HepG2 (cell line): ENCODE results near the gene MAPK6. TPM values are rescaled to one million over a fixed set of nuclear protein-coding genes. Genes with fewer than 3 reads are reported as not detected.
A peak's percentile ranks its signal among the peaks of the same experiment; 100 is the strongest.

Source experiments
- ATAC-seq: fragments of 200-7000 bp; cut with Tn5 transposase; 3 replicates; pipeline ENCODE4 v1.9.1; 2020; ENCODE audit warnings: mild to moderate bottlenecking, moderate library complexity
- BruUV-seq: library from RNA; stranded (reverse); fragments of 400-500 nt; replicated peaks from 2 replicates; lab custom pipeline; 2021; lab: Mats Ljungman, UMichigan
- CTCF ChIA-PET: fragments of 300-600 bp; formaldehyde crosslinking; extraction: SDS; loops from one replicate; lab custom pipeline; 2021; ENCODE audit warnings: low total read pairs, inconsistent platforms, low intra/inter-chr PET ratio; lab: Yijun Ruan, JAX
- POLR2A ChIA-PET: fragments of 350-600 bp; sonication (Branson Sonifier 250); formaldehyde crosslinking; loops from one replicate; lab custom pipeline; 2020; ENCODE audit warnings: antibody characterized with exemption, inconsistent platforms; lab: Yijun Ruan, JAX
- DNase-seq: peaks from one replicate; pipeline ENCODE4 v3.0.0-alpha.2; 2015; ENCODE audit warnings: low spot score
- FAIRE-seq: peaks from 3 replicates; lab custom pipeline; 2011; peaks lifted over from hg19 to GRCh38; lab: Jason Lieb, UNC
- H2AFZ ChIP-seq: one replicate; pipeline ENCODE4 v1.6.1; 2011; ENCODE audit warnings: low read length, inconsistent platforms
- H3K27ac ChIP-seq: fragments of 300-600 bp; 3 replicates; pipeline ENCODE4 v1.8.0; 2011; ENCODE audit warnings: mixed run types, mild to moderate bottlenecking, mixed read lengths, low read length, inconsistent platforms; ENCODE audit not compliant: insufficient read depth; ENCODE audit errors: extremely low read length
- H3K27me3 ChIP-seq, 2 experiments: fragments of 200-600 bp in 1 of 2; 2 replicates in 1 of 2; 3 replicates in 1 of 2; pipeline versions ENCODE4 v1.6.0 to v1.8.0; 2011; ENCODE audit warnings: low read length in 2 of 2, mild to moderate bottlenecking in 2 of 2, moderate library complexity in 2 of 2, inconsistent platforms in 1 of 2; ENCODE audit not compliant: insufficient read depth in 2 of 2, control insufficient read depth in 1 of 2
- H3K36me3 ChIP-seq, 2 experiments: fragments of 200-600 bp in 1 of 2; replicated peaks in 1 of 2; 2 replicates in 1 of 2; 3 replicates in 1 of 2; pipeline versions ENCODE4 v1.5.1 to v1.8.0; 2011; ENCODE audit warnings: low read length in 2 of 2, inconsistent platforms in 1 of 2; ENCODE audit not compliant: insufficient read depth in 2 of 2, control insufficient read depth in 1 of 2
- H3K4me1 ChIP-seq: 2 replicates; pipeline ENCODE4 v1.5.1; 2012; ENCODE audit warnings: low read length, inconsistent platforms; ENCODE audit not compliant: insufficient read depth
- H3K4me2 ChIP-seq: 2 replicates; pipeline ENCODE4 v1.6.0; 2011; ENCODE audit warnings: low read depth, low read length, inconsistent platforms
- H3K4me3 ChIP-seq, 3 experiments: fragments of 200-600 bp in 1 of 3; sonication (generic), shearing (Covaris generic) in 1 of 3; replicated peaks in 1 of 3; 2 replicates each; pipeline ENCODE4 v1.5.1; 2011 to 2016; ENCODE audit warnings: low read length in 3 of 3, inconsistent platforms in 2 of 3, low read depth in 2 of 3, mild to moderate bottlenecking in 2 of 3, control low read depth in 1 of 3, mixed read lengths in 1 of 3; ENCODE audit not compliant: insufficient read depth in 1 of 3
- H3K79me2 ChIP-seq: one replicate; pipeline ENCODE4 v1.6.1; 2011; ENCODE audit warnings: low read length, inconsistent platforms; ENCODE audit not compliant: insufficient read depth
- H3K9ac ChIP-seq: 2 replicates; pipeline ENCODE4 v1.6.0; 2011; ENCODE audit warnings: mild to moderate bottlenecking, low read depth, low read length, inconsistent platforms; ENCODE audit not compliant: insufficient read depth
- H3K9me3 ChIP-seq: 2 replicates; pipeline ENCODE4 v1.5.1; 2012; ENCODE audit warnings: mild to moderate bottlenecking, low read length
- H4K20me1 ChIP-seq: 2 replicates; pipeline ENCODE4 v1.6.0; 2011; ENCODE audit warnings: inconsistent platforms, mild to moderate bottlenecking, low read length, moderate library complexity; ENCODE audit not compliant: insufficient read depth
- ARNT ChIP-seq: fragments of 450-650 bp; IDR thresholded peaks from 2 replicates; pipeline ENCODE4 v1.6.1; 2017
- ATRX ChIP-seq: sonication (generic); formaldehyde crosslinking; IDR thresholded peaks from 2 replicates; pipeline ENCODE4 v1.4.0; 2020; ENCODE audit warnings: missing genetic modification reagents, borderline replicate concordance
- CBFB ChIP-seq: sonication (generic); formaldehyde crosslinking; IDR thresholded peaks from 2 replicates; pipeline ENCODE4 v1.4.0; 2020; ENCODE audit warnings: missing genetic modification reagents
- FOXO1 ChIP-seq: sonication (generic); formaldehyde crosslinking; IDR thresholded peaks from 2 replicates; pipeline ENCODE4 v1.4.0; 2020; ENCODE audit warnings: missing genetic modification reagents
- HBP1 ChIP-seq: IDR thresholded peaks from 2 replicates; pipeline ENCODE4 v1.6.1; 2016; ENCODE audit warnings: low read depth, control low read depth
- MEIS2 ChIP-seq: sonication (generic); formaldehyde crosslinking; IDR thresholded peaks from 2 replicates; pipeline ENCODE4 v1.9.0; 2021; ENCODE audit warnings: mild to moderate bottlenecking, missing genetic modification reagents
- RBM22 ChIP-seq: fragments of 200-400 bp; formaldehyde crosslinking; optimal IDR thresholded peaks from 2 replicates; pipeline ENCODE3; 2017; ENCODE audit warnings: mild to moderate bottlenecking, low read length, moderate library complexity
- REPIN1 ChIP-seq: sonication (generic); formaldehyde crosslinking; IDR thresholded peaks from 2 replicates; pipeline ENCODE4 v1.8.0; 2022; ENCODE audit warnings: missing genetic modification reagents, low read depth, mild to moderate bottlenecking, borderline replicate concordance
- SMAD9 ChIP-seq: sonication (generic); formaldehyde crosslinking; IDR thresholded peaks from 2 replicates; pipeline ENCODE4 v1.5.1; 2020; ENCODE audit warnings: mild to moderate bottlenecking, missing genetic modification reagents
- THYN1 ChIP-seq: sonication (generic); formaldehyde crosslinking; IDR thresholded peaks from 2 replicates; pipeline ENCODE4 v1.8.1; 2023; ENCODE audit warnings: low read depth, mild to moderate bottlenecking, moderate library complexity, missing genetic modification reagents, borderline replicate concordance
- ZFY ChIP-seq: sonication (generic); formaldehyde crosslinking; IDR thresholded peaks from 2 replicates; pipeline ENCODE4 v1.4.0; 2020; ENCODE audit warnings: missing genetic modification reagents
- ZIK1 ChIP-seq: sonication (generic); formaldehyde crosslinking; IDR thresholded peaks from 2 replicates; pipeline ENCODE4 v1.5.0; 2020; ENCODE audit warnings: mild to moderate bottlenecking, low read depth, missing genetic modification reagents, borderline replicate concordance
- ZNF282 ChIP-seq: fragments of 450-650 bp; IDR thresholded peaks from 2 replicates; pipeline ENCODE4 v1.6.1; 2018; ENCODE audit not compliant: partially characterized antibody
- ZNF616 ChIP-seq: sonication (generic); formaldehyde crosslinking; IDR thresholded peaks from 2 replicates; pipeline ENCODE4 v1.5.0; 2020; ENCODE audit warnings: low read depth, mild to moderate bottlenecking, missing genetic modification reagents
- ZNF691 ChIP-seq: sonication (generic); formaldehyde crosslinking; IDR thresholded peaks from 2 replicates; pipeline ENCODE4 v1.4.0; 2020; ENCODE audit warnings: missing genetic modification reagents, low read depth, mild to moderate bottlenecking, borderline replicate concordance
- ZNF704 ChIP-seq: sonication (generic); formaldehyde crosslinking; IDR thresholded peaks from 2 replicates; pipeline ENCODE4 v1.8.1; 2023; ENCODE audit warnings: mild to moderate bottlenecking, inconsistent platforms, moderate library complexity, missing genetic modification reagents, borderline replicate concordance
- WGBS: methylation state at CpG from one replicate; pipeline ENCODE4 v1.1.6; 2017; ENCODE audit warnings: low lambda C conversion rate; 5-methylcytosine and 5-hydroxymethylcytosine counted together
- in situ Hi-C: cut with HindIII; loops from 2 replicates; pipeline ENCODE4 v1.10.0; 2017; ENCODE audit warnings: low pct_unique_long_range_greater_than_20kb; ENCODE audit not compliant: extremely low pct_ligation_motif_present
- intact Hi-C: fragments of 100-400 bp; cut with micrococcal nuclease; formaldehyde crosslinking; loops from one replicate; pipeline ENCODE4 v1.10.0; 2022; ENCODE audit not compliant: unreplicated experiment
- polyA plus RNA-seq, 8 experiments: library from polyadenylated mRNA; depleted of rRNA in 3 of 8; stranded (reverse) in 7 of 8; unstranded in 1 of 8; fragments of >200 nt; fragmentation: Illumina TruSeq in 4 of 8; extraction: Trizol in 4 of 8; gene quantifications; 2 replicates each; pipeline versions ENCODE4 v1.2.1 to v1.2.3, GENCODE V29; 2011 to 2016; ENCODE audit warnings: low read depth in 4 of 8, missing spikeins in 1 of 8, mixed read lengths in 1 of 8; ENCODE audit not compliant: insufficient read depth in 1 of 8
- total RNA-seq, 5 experiments: library from RNA; depleted of rRNA; stranded (reverse); fragments of >200 nt; fragmentation: Illumina TruSeq; extraction: Trizol; gene quantifications; 2 replicates each; pipeline ENCODE4 v1.2.3, GENCODE V29; 2016; ENCODE audit warnings: low read depth in 1 of 5
- TF ChIP-seq, protein P1 (sequence below): IDR thresholded peaks from 2 replicates; pipeline ENCODE4 v1.6.1; 2016; ENCODE audit warnings: missing genetic modification reagents, missing compliant biosample characterization
- TF ChIP-seq, protein P2 (sequence below): sonication (generic); formaldehyde crosslinking; IDR thresholded peaks from 2 replicates; pipeline ENCODE4 v1.4.0; 2020; ENCODE audit warnings: mild to moderate bottlenecking, missing genetic modification reagents

The MAPK6 gene
- total and polyA plus RNA-seq, 2 of the 13 experiments (the other 11 are each of a cell fraction or from before 2014, with no cell fraction given): 89.5 to 99.7 TPM

DNA sequence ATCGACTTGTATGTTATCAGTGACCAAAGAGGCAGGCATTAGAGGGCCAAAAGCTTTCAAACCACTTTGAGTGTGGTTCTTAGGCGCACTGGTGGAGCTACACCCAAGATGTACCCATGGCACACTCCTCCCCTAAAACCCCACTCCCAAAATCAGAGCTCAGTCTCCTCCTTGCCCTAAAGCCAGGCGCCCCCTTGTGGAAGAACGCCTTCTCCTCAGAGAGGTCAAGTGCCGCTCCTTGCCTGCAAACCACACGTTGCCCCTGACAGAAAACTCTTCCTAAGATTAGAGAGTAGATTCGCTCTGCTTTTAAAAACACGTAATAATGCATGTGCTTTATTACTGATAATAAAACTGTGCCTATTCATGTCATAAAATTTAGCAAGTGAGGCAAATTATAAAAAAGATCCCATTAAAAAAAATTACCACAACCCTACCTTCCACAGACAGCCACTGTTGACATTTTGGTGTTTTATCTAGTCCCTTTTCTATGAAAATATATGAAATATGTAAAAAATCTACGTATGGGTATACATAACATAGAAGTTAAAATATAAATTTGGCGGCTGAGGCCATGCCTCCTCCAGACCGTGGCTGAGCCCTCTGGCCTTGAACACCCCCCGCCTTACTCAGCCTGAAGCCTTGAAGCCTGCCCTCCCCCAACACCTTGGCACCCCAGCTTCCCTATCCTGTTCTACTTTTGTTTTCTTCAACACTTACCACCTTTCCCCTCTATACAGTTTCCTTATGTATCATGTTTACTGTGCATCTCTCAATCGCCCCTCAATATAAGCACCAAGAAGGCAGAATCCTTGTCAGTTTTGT is 60.1 kb downstream of the MAPK6 start (continued):
- peak; percentile 13; the same call in 1 of the 2 replicates for TF ChIP-seq ZNF616 (CRISPR knock-in tag)
- TF ChIP-seq ZNF704 (CRISPR knock-in tag): 0 out of 2 replicates have a peak, but pooled peaks have one; percentile 8
- TF ChIP-seq HBP1: 0 out of 2 replicates have a peak, but pooled peaks have one; percentile 7
- TF ChIP-seq SMAD9 (CRISPR knock-in tag): no peak
- TF ChIP-seq, protein P1, sequence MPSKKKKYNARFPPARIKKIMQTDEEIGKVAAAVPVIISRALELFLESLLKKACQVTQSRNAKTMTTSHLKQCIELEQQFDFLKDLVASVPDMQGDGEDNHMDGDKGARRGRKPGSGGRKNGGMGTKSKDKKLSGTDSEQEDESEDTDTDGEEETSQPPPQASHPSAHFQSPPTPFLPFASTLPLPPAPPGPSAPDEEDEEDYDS (CRISPR knock-in tag): 0 out of 2 replicates have a peak, but pooled peaks have one; percentile 34
- TF ChIP-seq REPIN1 (CRISPR knock-in tag): 0 out of 2 replicates have a peak, but pooled peaks have one; percentile 44

DNA sequence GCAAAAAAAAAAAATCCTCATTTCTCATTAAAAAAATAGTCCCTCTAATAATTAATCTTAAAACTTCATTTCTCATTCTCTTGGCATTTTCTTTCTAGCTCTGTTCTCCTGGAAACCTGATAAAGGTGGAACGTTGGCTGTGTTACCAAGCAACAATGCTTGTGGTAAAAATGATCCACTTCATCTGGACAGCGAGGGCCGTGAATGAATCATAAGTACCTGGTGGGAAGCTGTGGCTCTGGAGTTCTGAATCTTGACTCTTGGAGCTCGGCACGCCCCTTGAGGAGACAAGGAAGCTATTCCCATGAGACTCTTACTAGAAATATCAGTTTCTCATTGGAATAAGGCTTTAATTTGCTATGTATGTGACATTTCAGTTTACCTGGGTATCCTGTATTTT is 61.0 kb downstream of the MAPK6 start:
- no peaks in the 10 kb centered on the region for H3K9me3 ChIP-seq
- in situ Hi-C loops (no loop called here), intact Hi-C loops (no loop called here)
- no peaks in the 10 kb centered on the region; a peak in 1 of 5 replicates for H3K27me3 ChIP-seq
- H2AFZ ChIP-seq: no peak overlapping the region
- H3K4me3 ChIP-seq: no peak overlapping the region
- no peak for DNase-seq
- no peaks in the 10 kb centered on the region for H3K79me2 ChIP-seq
- no peak overlapping the region for H3K4me2 ChIP-seq
- FAIRE-seq: no peak
- BruUV-seq: no TSS peak
- CTCF ChIA-PET: no interaction called here
- POLR2A ChIA-PET: no interaction called here
- H3K27ac ChIP-seq: no peak overlapping the region
- no peaks in the 10 kb centered on the region for H4K20me1 ChIP-seq
- peaks cover 36% of the 10 kb centered on the region for H3K4me1 ChIP-seq
- ATAC-seq: no peak
- H3K36me3 ChIP-seq: no peaks in the 10 kb centered on the region
- 92% methylated on average over 5 of the region's 5 CpGs for WGBS
- H3K9ac ChIP-seq: no peak overlapping the region
- TF ChIP-seq CBFB (CRISPR knock-in tag) (no peak), ZNF691 (CRISPR knock-in tag) (no peak), ZNF282 (no peak), ATRX (CRISPR knock-in tag) (no peak), THYN1 (CRISPR knock-in tag) (no peak), ZFY (CRISPR knock-in tag) (no peak), ARNT (no peak), MEIS2 (CRISPR knock-in tag) (no peak), RBM22 (no peak), ZIK1 (CRISPR knock-in tag) (no peak), FOXO1 (CRISPR knock-in tag) (no peak)
- TF ChIP-seq, protein P2, sequence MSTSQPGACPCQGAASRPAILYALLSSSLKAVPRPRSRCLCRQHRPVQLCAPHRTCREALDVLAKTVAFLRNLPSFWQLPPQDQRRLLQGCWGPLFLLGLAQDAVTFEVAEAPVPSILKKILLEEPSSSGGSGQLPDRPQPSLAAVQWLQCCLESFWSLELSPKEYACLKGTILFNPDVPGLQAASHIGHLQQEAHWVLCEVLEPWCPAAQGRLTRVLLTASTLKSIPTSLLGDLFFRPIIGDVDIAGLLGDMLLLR (CRISPR knock-in tag): no peak
